Hypothalamus (tissue), 51 donors: Measurements from ENCODE around the gene TMPRSS4.

Experiments used
- DNase-seq, 51 donors: peaks; one replicate each; lab custom pipeline; 2025; lab: John Stamatoyannopoulos, UW

Gene TMPRSS4

GRCh38 chr11:118099838-118100556, 23.1 kb downstream of the TMPRSS4 start:
- no peak for DNase-seq

GRCh38 chr11:118100691-118101232, 23.9 kb downstream of the TMPRSS4 start:
- DNase-seq: no peak

DNA sequence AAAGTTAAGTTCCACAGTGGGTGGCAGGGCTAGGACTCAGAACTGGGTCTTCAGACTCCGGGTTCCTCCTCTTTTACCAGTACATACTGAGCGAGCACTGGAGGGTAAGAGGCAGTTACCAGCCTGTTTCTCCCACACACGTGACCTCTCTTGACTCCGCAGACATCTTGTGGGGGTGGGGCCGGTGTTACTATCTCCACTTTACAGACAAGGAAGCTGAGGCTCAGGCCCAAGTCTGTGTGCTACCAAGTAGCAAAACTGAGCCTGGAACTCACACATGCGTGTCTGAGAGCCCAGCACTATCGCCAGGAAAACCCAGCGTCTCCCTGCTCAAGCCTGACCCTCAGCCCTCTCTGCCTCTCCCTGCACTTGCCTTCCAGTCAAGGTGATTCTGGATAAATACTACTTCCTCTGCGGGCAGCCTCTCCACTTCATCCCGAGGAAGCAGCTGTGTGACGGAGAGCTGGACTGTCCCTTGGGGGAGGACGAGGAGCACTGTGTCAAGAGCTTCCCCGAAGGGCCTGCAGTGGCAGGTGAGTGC, 25.9 kb downstream of the TMPRSS4 start:
- no peak for DNase-seq

DNA sequence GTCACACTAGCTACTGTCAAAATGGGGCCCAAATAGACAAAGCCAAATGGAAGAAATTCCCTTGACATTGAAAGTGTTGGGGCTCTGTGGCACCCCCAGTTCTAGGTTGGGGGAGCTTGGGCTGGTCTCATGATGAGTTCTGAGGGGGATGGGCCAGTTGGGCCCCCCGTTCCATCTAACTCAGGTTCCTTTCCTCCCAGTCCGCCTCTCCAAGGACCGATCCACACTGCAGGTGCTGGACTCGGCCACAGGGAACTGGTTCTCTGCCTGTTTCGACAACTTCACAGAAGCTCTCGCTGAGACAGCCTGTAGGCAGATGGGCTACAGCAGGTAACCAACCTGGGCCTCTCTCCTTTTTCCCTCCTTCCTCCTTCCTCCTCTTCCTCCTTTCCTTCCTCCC, 27.6 kb downstream of the TMPRSS4 start:
- no peak for DNase-seq

- DNase-seq: no peak
These were observed 28.9 kb downstream of the TMPRSS4 start for GRCh38 chr11:118105657-118106305.

GRCh38 chr11:118106789-118107335, 30.0 kb downstream of the TMPRSS4 start:
- no peak for DNase-seq

GRCh38 chr11:118108513-118108912, 31.6 kb downstream of the TMPRSS4 start:
- no peak for DNase-seq

GRCh38 chr11:118109231-118109630, 32.4 kb downstream of the TMPRSS4 start:
- no peak for DNase-seq

DNA sequence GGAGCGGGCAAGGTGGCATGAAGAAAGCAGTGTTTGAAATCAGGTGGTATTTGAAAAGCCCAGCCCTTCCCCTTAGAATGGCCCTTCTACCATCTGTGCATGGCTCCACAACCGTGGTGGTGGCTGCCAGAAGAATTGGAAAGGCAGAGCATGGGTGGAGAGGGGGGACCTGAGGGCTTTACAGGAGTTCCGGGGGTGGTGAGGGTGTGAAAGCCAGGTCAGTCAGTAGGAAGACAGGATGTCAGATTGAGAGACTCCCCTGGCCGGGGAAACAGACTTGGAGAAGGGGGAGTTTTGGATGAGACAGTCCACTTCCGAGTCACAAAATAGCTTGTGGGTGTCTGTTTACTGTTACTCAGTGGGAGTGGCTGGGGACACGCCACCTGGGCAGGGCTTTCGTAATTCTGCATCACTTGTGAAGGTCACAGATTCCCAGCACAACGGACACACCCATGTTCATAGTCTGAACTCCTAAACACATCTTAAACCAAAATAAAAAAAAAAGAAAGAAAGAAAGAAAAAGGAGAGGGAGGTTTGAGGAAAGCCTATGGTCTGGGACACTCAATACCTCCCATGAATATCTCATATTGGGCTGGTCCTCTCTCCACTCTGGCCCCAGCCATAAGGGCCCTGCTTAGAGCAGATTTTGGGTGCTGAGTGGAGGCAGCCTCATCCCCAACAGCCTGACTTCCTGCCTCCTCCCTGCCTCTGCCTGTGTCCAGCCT, 34.3 kb downstream of the TMPRSS4 start:
- no peak for DNase-seq

DNA sequence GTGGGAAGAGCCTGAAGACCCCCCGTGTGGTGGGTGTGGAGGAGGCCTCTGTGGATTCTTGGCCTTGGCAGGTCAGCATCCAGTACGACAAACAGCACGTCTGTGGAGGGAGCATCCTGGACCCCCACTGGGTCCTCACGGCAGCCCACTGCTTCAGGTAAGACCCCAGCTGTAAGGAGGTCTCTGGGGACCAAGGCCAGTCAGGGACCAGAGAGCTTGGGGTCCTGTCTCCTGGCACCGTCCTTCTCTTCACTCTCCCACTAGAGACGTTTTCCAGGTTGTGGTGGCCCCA, 34.8 kb downstream of the TMPRSS4 start:
- no peak for DNase-seq

DNA sequence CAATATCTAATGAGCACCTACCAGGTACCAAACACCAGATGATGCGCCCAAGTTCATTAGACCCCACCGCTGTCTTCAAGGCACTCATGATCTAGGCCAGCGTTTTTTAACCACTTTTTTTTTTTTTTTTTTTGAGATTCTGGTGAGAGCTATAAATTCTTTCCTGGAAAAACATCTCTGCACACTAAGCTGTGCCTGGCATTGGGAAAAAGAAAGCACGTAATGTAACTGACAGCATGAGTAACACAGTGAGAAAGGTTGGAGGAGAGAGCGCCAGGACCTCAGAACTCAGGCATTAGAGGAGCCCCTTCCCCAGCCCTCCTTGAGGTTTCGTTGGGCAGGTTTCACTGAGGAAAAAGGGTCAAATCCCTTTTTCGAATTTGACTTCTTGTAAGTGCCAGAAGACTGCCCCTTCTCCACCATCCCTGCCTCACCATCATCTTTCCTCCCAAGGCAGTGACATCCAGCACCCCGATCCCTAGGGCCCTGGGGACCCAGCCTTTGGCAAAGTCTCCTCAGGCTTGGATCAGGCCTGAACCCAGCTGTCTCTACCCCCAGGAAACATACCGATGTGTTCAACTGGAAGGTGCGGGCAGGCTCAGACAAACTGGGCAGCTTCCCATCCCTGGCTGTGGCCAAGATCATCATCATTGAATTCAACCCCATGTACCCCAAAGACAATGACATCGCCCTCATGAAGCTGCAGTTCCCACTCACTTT, 36.0 kb downstream of the TMPRSS4 start:
- no peak for DNase-seq

DNA sequence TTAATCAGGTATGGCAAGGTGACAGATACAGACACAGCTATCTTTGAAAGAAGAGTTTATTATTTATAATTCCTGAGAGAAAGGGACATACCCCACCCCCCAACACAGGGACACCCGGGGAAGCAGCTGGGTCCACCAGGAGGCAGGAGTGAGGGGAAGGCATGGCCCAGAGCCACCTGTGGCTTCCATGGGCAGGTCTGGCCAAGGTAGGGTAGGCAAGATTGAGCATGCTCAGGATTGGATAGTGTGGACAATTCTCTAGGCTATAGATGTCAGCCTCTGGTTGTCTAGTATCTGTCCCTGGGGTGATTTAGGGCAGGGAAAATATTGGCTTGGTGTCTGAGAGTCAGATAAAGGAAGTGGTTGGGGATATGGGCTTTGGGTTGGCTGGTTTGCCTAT, 37.4 kb downstream of the TMPRSS4 start:
- no peak for DNase-seq

GRCh38 chr11:118115048-118115447, 38.2 kb downstream of the TMPRSS4 start:
- DNase-seq: no peak

DNA sequence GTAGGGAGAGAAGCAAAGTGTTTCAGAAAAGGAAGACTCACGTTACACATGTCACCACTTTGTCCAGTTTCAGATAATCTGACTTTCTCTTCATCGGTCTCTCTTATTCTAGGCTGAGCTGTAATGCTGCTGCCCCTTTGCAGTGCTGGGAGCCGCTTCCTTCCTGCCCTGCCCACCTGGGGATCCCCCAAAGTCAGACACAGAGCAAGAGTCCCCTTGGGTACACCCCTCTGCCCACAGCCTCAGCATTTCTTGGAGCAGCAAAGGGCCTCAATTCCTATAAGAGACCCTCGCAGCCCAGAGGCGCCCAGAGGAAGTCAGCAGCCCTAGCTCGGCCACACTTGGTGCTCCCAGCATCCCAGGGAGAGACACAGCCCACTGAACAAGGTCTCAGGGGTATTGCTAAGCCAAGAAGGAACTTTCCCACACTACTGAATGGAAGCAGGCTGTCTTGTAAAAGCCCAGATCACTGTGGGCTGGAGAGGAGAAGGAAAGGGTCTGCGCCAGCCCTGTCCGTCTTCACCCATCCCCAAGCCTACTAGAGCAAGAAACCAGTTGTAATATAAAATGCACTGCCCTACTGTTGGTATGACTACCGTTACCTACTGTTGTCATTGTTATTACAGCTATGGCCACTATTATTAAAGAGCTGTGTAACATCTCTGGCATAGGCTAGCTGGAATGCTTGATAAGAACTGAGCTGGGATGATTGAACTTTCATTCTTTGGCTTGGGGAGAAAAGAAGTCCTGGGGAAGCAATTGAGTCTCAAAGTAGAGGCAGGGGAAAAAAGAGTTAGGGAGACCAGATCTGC, 41.1 kb downstream of the TMPRSS4 start:
- no peak for DNase-seq

DNA sequence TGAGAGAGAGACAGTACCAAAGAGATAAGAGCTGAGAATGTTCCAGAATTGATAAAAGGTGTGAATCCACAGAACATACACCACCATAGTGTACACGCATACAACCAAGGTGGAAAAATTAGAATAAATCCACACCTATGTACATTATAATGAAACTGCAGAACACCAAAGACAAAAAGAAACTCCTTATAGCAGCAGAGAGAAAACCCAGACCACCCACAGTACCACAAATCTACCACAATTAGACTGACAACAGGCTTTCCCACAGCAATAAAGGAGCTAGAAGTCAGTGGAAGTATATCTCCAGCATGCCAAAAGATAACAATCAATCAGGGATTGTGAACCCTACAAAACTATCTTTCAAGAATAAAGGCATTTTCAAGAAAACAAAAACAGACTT, 43.9 kb downstream of the TMPRSS4 start:
- DNase-seq: no peak

- no peak for DNase-seq
These were observed 48.2 kb downstream of the TMPRSS4 start for GRCh38 chr11:118124929-118125535.

- no peak for DNase-seq
These were observed 49.4 kb downstream of the TMPRSS4 start for GRCh38 chr11:118126082-118126838.

GRCh38 chr11:118128310-118128709, 51.4 kb downstream of the TMPRSS4 start:
- DNase-seq: no peak
